Mesendoderm (in vitro differentiated cells): ENCODE measurements around the gene LIMD2.
"Not testable (repeated sequence)": the region's sequence is repeated elsewhere in the genome, so short reads cannot be mapped to it uniquely, and the experiment has no call there.

Experiments
- DNase-seq: peaks from one replicate; pipeline ENCODE4 v3.0.0; 2013
- H2AK5ac ChIP-seq: 2 replicates; pipeline ENCODE4 v1.6.1; 2013; ENCODE audit warnings: low read length, inconsistent platforms
- H2BK120ac ChIP-seq: 2 replicates; pipeline ENCODE4 v1.6.1; 2013; ENCODE audit warnings: low read depth, mild to moderate bottlenecking, low read length, moderate library complexity, mixed read lengths
- H2BK15ac ChIP-seq: replicated peaks from 2 replicates; pipeline ENCODE4 v1.6.1; 2013; ENCODE audit warnings: low read depth, mild to moderate bottlenecking, moderate library complexity
- H2BK5ac ChIP-seq: 2 replicates; pipeline ENCODE4 v1.6.1; 2013; ENCODE audit warnings: low read length, inconsistent platforms
- H3K18ac ChIP-seq: 2 replicates; pipeline ENCODE4 v1.6.1; 2013; ENCODE audit warnings: mild to moderate bottlenecking, low read length, mixed read lengths
- H3K23ac ChIP-seq: one replicate; pipeline ENCODE4 v1.6.1; 2013; ENCODE audit warnings: low read length
- H3K27ac ChIP-seq: 2 replicates; pipeline ENCODE4 v1.5.1; 2013; ENCODE audit warnings: low read depth, mild to moderate bottlenecking, inconsistent platforms, low read length, moderate library complexity
- H3K27me3 ChIP-seq: 2 replicates; pipeline ENCODE4 v1.6.1; 2013; ENCODE audit warnings: low read length, control low read depth, mild to moderate bottlenecking, inconsistent platforms; ENCODE audit not compliant: insufficient read depth, poor library complexity
- H3K36me3 ChIP-seq: 2 replicates; pipeline ENCODE4 v1.6.1; 2013; ENCODE audit warnings: low read length, inconsistent platforms; ENCODE audit not compliant: control insufficient read depth, insufficient read depth
- H3K4ac ChIP-seq: one replicate; pipeline ENCODE4 v1.6.1; 2013; ENCODE audit warnings: low read depth, mild to moderate bottlenecking, low read length, moderate library complexity
- H3K4me1 ChIP-seq: 2 replicates; pipeline ENCODE4 v1.6.1; 2013; ENCODE audit warnings: low read depth, low read length, inconsistent platforms; ENCODE audit not compliant: control insufficient read depth
- H3K4me2 ChIP-seq: 2 replicates; pipeline ENCODE4 v1.6.1; 2013; ENCODE audit warnings: low read length
- H3K4me3 ChIP-seq: 2 replicates; pipeline ENCODE4 v1.5.1; 2013; ENCODE audit warnings: mild to moderate bottlenecking, low read length
- H3K56ac ChIP-seq: one replicate; pipeline ENCODE4 v1.6.1; 2013; ENCODE audit warnings: low read length
- H3K79me1 ChIP-seq: 2 replicates; pipeline ENCODE4 v1.6.1; 2013; ENCODE audit warnings: low read length, inconsistent platforms
- H3K79me2 ChIP-seq: 2 replicates; pipeline ENCODE4 v1.6.1; 2013; ENCODE audit warnings: mild to moderate bottlenecking, low read length; ENCODE audit not compliant: control insufficient read depth, insufficient read depth
- H3K9ac ChIP-seq: 2 replicates; pipeline ENCODE4 v1.6.1; 2013; ENCODE audit warnings: low read length, inconsistent platforms
- H4K5ac ChIP-seq: one replicate; pipeline ENCODE4 v1.6.1; 2013; ENCODE audit warnings: low read length
- H4K8ac ChIP-seq: one replicate; pipeline ENCODE4 v1.6.1; 2013; ENCODE audit warnings: low read depth, mild to moderate bottlenecking, control low read depth, low read length, moderate library complexity
- WGBS: extraction: QIAGEN DNeasy Blood & Tissue Kit; methylation state at CpG from one replicate; pipeline ENCODE4 v1.1.7; 2013; ENCODE audit warnings: low lambda C conversion rate, missing lambda C conversion rate; ENCODE audit not compliant: insufficient coverage; ENCODE audit errors: extremely low coverage; 5-methylcytosine and 5-hydroxymethylcytosine counted together

LIMD2 gene

DNA sequence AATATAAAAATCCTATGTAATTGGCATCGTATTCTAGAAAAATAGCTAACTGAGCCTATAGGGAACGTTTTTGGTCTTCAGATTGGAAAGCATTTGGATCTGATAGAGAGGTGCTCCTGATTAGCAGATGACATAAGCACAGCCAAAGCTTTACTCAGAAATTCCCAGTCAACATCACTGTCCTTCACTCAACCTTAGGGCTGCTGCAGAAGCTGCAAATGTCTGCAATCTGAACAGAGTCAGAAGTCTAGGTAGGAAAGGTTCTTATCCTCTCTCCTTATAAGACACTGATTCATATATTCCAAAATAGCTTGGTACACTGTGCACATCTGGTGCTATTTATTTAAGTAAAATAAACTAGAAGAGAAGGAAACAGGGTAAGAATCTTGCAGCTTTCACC is 22.5 kb upstream of the LIMD2 start:
- Histone ChIP-seq H3K79me2 (no peaks in the 10 kb centered on the region), H4K8ac (no peak overlapping the region), H2AK5ac (no peak overlapping the region), H3K27me3 (no peaks in the 10 kb centered on the region), H3K56ac (no peak overlapping the region), H2BK120ac (no peak overlapping the region), H3K27ac (no peak overlapping the region), H3K4me2 (no peak overlapping the region), H2BK5ac (no peak overlapping the region), H3K4me3 (no peak overlapping the region), H3K4me1 (no peaks in the 10 kb centered on the region), H3K9ac (no peak overlapping the region), H3K18ac (no peak overlapping the region), H4K5ac (no peak overlapping the region), H3K4ac (no peak overlapping the region), H3K79me1 (no peaks in the 10 kb centered on the region), H3K23ac (no peak overlapping the region), H3K36me3 (no peaks in the 10 kb centered on the region), H2BK15ac (no peak overlapping the region)
- DNase-seq: no peak
- WGBS: no CpG with 5 or more reads among the region's 2 CpGs

DNA sequence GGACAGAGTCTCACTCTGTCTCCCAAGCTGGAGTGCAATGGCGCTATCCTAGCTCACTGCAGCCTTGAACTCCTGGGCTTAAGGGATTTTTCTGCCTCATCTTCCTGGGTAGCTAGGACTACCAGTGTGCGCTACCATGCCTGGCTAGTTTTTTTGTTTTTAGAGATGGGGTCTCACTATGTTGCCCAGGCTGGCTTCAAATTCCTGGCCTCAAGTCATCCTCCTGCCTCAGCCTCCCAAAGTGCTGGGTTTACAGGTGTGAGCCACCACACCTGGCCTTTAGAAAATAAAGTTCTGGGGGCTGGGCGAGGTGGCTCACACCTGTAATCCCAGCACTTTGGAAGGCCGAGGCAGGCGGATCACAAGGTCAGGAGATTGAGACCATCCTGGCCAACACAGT is 20.3 kb upstream of the LIMD2 start:
- not testable (repeated sequence) for DNase-seq, H3K23ac ChIP-seq, H3K9ac ChIP-seq, H4K8ac ChIP-seq, H3K56ac ChIP-seq, H3K27ac ChIP-seq, H2AK5ac ChIP-seq, H3K4me2 ChIP-seq, H3K79me2 ChIP-seq, H3K4me1 ChIP-seq, H3K79me1 ChIP-seq, H3K36me3 ChIP-seq, H3K18ac ChIP-seq, H2BK15ac ChIP-seq, H2BK5ac ChIP-seq, H4K5ac ChIP-seq, H2BK120ac ChIP-seq, H3K27me3 ChIP-seq, H3K4me3 ChIP-seq, H3K4ac ChIP-seq
- no CpG with 5 or more reads among the region's 5 CpGs for WGBS

DNA sequence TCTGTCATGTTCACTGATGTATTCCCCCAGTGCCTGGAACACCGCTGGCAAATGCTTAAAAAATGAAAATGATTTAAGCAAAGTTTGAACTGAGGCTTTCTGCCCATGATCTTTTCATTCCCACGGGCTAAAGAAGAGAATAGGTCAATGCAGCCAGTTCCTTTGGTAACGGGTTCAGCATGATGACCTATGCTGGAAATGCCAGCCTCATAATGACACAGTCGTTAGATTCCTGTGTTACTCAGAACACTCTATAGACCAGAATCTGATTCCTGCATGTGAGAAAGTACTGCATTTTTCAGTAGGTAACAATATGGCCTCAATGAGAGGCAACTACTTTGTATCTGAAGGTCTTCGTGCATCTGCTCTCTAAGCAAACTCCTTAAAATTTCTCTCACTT is 19.1 kb upstream of the LIMD2 start:
- Histone ChIP-seq H3K23ac (no peak overlapping the region), H3K4me2 (no peak overlapping the region), H4K5ac (no peak overlapping the region), H3K4me1 (no peaks in the 10 kb centered on the region), H3K79me1 (no peaks in the 10 kb centered on the region), H3K18ac (no peak overlapping the region), H2BK120ac (no peak overlapping the region), H3K4ac (no peak overlapping the region), H2BK5ac (no peak overlapping the region), H3K36me3 (no peaks in the 10 kb centered on the region), H3K4me3 (no peak overlapping the region), H3K9ac (no peak overlapping the region), H4K8ac (no peak overlapping the region), H3K79me2 (no peaks in the 10 kb centered on the region), H3K27ac (no peak overlapping the region), H3K56ac (no peak overlapping the region), H2BK15ac (no peak overlapping the region), H3K27me3 (no peaks in the 10 kb centered on the region), H2AK5ac (no peak overlapping the region)
- no peak for DNase-seq
- WGBS: no CpG with 5 or more reads among the region's 5 CpGs

DNA sequence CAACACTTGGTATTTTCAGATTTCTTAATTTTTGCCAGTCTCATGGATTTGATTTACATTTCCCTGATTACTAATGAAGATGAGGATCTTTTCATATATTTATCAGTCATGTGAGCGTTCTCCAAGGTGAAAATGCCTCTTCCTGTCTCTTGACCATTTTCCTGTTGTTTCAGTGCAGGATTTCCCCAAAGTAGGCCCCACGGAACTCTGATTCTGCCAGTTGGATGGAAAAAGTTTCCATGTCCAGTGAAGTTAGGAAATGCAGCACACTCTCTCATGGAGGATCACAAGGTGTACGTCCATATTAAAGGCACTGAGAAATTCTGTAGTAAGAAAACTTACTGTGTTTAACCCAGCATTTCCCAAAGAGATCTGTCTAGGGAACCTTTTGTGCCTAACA is 16.5 kb upstream of the LIMD2 start:
- Histone ChIP-seq H3K4me2 (no peak overlapping the region), H2BK5ac (no peak overlapping the region), H3K27me3 (no peaks in the 10 kb centered on the region), H3K23ac (no peak overlapping the region), H3K79me2 (no peaks in the 10 kb centered on the region), H3K36me3 (no peaks in the 10 kb centered on the region), H3K4ac (no peak overlapping the region), H3K4me3 (no peak overlapping the region), H3K9ac (no peak overlapping the region), H2AK5ac (no peak overlapping the region), H3K56ac (no peak overlapping the region), H3K79me1 (no peaks in the 10 kb centered on the region), H3K4me1 (no peaks in the 10 kb centered on the region), H2BK15ac (no peak overlapping the region), H2BK120ac (no peak overlapping the region), H3K18ac (no peak overlapping the region), H4K8ac (no peak overlapping the region), H4K5ac (no peak overlapping the region), H3K27ac (no peak overlapping the region)
- no CpG with 5 or more reads among the region's 3 CpGs for WGBS
- DNase-seq: no peak

DNA sequence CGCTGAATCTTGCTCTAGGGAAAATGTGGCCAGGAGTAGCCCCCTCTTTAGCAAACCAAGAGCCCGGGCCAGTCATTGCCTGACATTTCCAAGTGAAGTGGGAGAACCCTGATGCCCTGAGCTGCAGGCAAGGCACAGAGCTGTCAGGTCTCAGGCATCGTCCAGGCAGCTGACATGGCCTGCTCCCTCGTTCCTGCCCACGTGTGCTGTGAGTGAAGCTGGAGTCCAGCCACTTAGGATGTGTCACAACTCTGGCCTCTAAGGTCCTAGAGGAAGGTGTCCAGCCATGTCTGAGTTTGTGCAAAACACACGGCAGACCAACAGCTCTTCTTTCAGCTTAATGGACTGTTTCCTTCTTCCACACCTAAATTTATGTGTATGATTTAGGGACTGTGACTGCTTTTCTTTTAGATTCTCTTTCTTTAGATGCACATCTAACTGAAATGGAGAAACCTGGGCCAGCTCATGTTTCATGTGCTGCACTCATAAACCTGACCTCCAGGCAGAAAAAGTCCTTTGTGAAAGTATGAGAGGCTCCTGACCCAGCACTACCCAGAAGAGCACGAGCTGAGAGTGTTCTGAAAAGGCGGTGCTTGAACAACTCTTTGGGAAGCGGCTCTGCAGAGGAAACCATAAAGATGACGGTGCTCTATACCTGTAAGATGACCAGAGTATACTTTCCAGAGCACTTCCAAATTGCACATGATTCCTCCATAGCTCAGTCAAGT is 14.8 kb upstream of the LIMD2 start:
- Histone ChIP-seq H3K56ac (no peak overlapping the region), H3K4me3 (no peak overlapping the region), H3K4ac (no peak overlapping the region), H3K9ac (no peak overlapping the region), H3K4me2 (no peak overlapping the region), H2BK120ac (no peak overlapping the region), H2BK5ac (no peak overlapping the region), H3K27ac (no peak overlapping the region), H3K79me2 (no peaks in the 10 kb centered on the region), H3K4me1 (no peaks in the 10 kb centered on the region), H2AK5ac (no peak overlapping the region), H3K23ac (no peak overlapping the region), H4K5ac (no peak overlapping the region), H3K36me3 (peaks cover 2% of the 10 kb centered on the region), H3K27me3 (no peaks in the 10 kb centered on the region), H4K8ac (no peak overlapping the region), H3K79me1 (no peaks in the 10 kb centered on the region), H3K18ac (no peak overlapping the region), H2BK15ac (no peak overlapping the region)
- no peak for DNase-seq
- WGBS: no CpG with 5 or more reads among the region's 10 CpGs

DNA sequence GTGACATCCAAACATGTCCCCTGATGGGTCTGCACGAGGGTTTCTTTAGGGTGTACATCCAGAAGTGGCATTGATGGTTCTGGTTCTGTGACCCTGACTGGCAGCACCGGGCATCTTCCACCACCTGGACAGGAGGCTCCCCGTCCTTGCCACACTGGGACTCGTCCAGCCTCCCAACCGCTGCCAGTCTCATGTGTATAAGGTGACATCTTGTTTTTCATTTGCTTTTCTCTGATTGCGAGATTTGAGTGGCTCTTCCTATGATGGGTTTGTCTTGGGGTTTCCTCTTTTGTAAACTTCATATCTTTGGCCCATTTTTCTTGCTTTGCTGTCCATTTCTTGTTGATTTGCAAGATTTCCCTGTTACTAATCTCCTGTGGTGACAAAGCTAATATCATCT is 9.2 kb upstream of the LIMD2 start:
- H3K4me2 ChIP-seq: no peak overlapping the region
- H3K79me2 ChIP-seq: no peaks in the 10 kb centered on the region
- H2BK120ac ChIP-seq: no peak overlapping the region
- no peaks in the 10 kb centered on the region for H3K79me1 ChIP-seq
- no peaks in the 10 kb centered on the region for H3K4me1 ChIP-seq
- no peak overlapping the region for H2AK5ac ChIP-seq
- no peak overlapping the region for H2BK5ac ChIP-seq
- H3K27me3 ChIP-seq: no peaks in the 10 kb centered on the region
- WGBS: no CpG with 5 or more reads among the region's 6 CpGs
- DNase-seq: no peak
- H4K5ac ChIP-seq: no peak overlapping the region
- H3K4me3 ChIP-seq: no peak overlapping the region
- no peak overlapping the region for H3K23ac ChIP-seq
- no peak overlapping the region for H3K18ac ChIP-seq
- no peak overlapping the region for H3K27ac ChIP-seq
- no peak overlapping the region for H2BK15ac ChIP-seq
- no peak overlapping the region for H4K8ac ChIP-seq
- H3K9ac ChIP-seq: no peak overlapping the region
- H3K4ac ChIP-seq: no peak overlapping the region
- peaks cover 5% of the 10 kb centered on the region for H3K36me3 ChIP-seq
- H3K56ac ChIP-seq: no peak overlapping the region
